GM18519 (cell line): ENCODE measurements around the gene NFYC.

Experiments used
- ATAC-seq: cut with Tn5 transposase; IDR thresholded peaks from one replicate; pipeline ENCODE4 v1.9.1; 2021; ENCODE audit warnings: mild to moderate bottlenecking, moderate library complexity; ENCODE audit not compliant: unreplicated experiment, low FRiP score

NFYC gene

GRCh38 chr1:40810927-40811326, 119.4 kb downstream of the NFYC start:
- ATAC-seq, result no peak

GRCh38 chr1:40815420-40815819, 123.9 kb downstream of the NFYC start:
- ATAC-seq, result no peak

DNA sequence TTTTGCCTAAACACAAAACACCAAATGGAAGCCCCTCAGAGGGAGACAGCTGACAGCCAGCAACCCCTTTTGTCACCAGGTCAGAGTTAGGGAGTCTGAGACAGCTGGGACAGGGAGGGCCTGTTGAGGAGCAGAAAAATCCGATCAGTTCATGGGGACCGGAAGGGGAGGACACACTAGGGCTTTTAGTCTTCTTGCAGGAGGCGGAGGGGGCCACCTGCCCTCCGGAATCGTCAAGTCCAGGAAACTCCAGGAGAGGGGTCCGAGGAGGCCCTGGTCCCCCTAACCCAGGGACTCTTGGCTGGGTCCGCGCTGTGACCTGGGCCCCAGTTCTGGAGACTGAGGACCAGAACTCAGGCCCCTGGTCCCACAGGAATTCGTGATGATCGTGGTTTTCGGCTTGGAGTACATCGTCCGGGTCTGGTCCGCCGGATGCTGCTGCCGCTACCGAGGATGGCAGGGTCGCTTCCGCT, 126.3 kb downstream of the NFYC start:
- ATAC-seq, result no peak

GRCh38 chr1:40818264-40818961, 126.9 kb downstream of the NFYC start:
- no peak for ATAC-seq

GRCh38 chr1:40819101-40819500, 127.6 kb downstream of the NFYC start:
- ATAC-seq, result no peak

GRCh38 chr1:40820251-40820797, 128.8 kb downstream of the NFYC start:
- ATAC-seq, result no peak
